ENCODE data around the gene SPINK7. TPM values are rescaled to one million over a fixed set of nuclear protein-coding genes. Genes with fewer than 3 reads are reported as not detected.

Gene SPINK7
- total RNA-seq, 2 donors from 2014 or later = not detected

GRCh38 chr5:148364343-148364742 is 52.1 kb downstream of the SPINK7 start:
- no peaks in the 10 kb centered on the region for H3K36me3 Mint-ChIP-seq (ENCODE audit: low read depth)
- H3K4me3 Mint-ChIP-seq = no peak overlapping the region
- no peak overlapping the region for H3K27ac ChIP-seq (ENCODE audit: low read depth, low read length)
- no peak overlapping the region for H3K27ac Mint-ChIP-seq
- no peak overlapping the region for H3K4me3 ChIP-seq (ENCODE audit: low read length)
- peaks cover 4% of the 10 kb centered on the region for H3K4me1 ChIP-seq (ENCODE audit: control insufficient read depth, insufficient read depth, low read length)
- H3K27me3 ChIP-seq (ENCODE audit: control insufficient read depth, insufficient read depth, low read length, poor library complexity, severe bottlenecking) = peaks cover 33% of the 10 kb centered on the region
- H3K9me3 Mint-ChIP-seq = peaks cover 8% of the 10 kb centered on the region
- DNase-seq = no peak
- TF ChIP-seq, protein P1, sequence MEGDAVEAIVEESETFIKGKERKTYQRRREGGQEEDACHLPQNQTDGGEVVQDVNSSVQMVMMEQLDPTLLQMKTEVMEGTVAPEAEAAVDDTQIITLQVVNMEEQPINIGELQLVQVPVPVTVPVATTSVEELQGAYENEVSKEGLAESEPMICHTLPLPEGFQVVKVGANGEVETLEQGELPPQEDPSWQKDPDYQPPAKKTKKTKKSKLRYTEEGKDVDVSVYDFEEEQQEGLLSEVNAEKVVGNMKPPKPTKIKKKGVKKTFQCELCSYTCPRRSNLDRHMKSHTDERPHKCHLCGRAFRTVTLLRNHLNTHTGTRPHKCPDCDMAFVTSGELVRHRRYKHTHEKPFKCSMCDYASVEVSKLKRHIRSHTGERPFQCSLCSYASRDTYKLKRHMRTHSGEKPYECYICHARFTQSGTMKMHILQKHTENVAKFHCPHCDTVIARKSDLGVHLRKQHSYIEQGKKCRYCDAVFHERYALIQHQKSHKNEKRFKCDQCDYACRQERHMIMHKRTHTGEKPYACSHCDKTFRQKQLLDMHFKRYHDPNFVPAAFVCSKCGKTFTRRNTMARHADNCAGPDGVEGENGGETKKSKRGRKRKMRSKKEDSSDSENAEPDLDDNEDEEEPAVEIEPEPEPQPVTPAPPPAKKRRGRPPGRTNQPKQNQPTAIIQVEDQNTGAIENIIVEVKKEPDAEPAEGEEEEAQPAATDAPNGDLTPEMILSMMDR (conservative IDR thresholded peaks at IDR 0.05) = no peak
- H3K36me3 ChIP-seq (ENCODE audit: control insufficient read depth, insufficient read depth, low read length) = no peaks in the 10 kb centered on the region
- H3K9me3 ChIP-seq (ENCODE audit: control insufficient read depth, low read length) = peaks cover 14% of the 10 kb centered on the region
- no peak overlapping the region for H3K9ac ChIP-seq (ENCODE audit: extremely low read depth, low read length, poor library complexity, severe bottlenecking)
- H3K27me3 Mint-ChIP-seq (ENCODE audit: insufficient read depth) = peaks cover 17% of the 10 kb centered on the region
- peaks cover 31% of the 10 kb centered on the region for H3K4me1 Mint-ChIP-seq

Other genes with a start within 250 kb of the SPINK7 start
- gene SPINK5, start 248.4 kb upstream of the SPINK7 start, total RNA-seq = 10 to 100 TPM in 1 of 2 donors, 1 to 10 TPM in 1; 2.6 to 12.4 TPM
- gene SPINK14, start 143.9 kb upstream of the SPINK7 start, total RNA-seq = not detected
- gene SPINK6, start 109.4 kb upstream of the SPINK7 start, total RNA-seq = not detected
- not detected for gene MARCOL, start 73.9 kb upstream of the SPINK7 start, total RNA-seq
- gene SPINK13, start 43.6 kb upstream of the SPINK7 start, total RNA-seq = not detected
- not detected for gene SPINK9, start 23.1 kb downstream of the SPINK7 start, total RNA-seq
- 10 to 100 TPM; 45.4 to 49.7 TPM for gene FBXO38, start 71.5 kb downstream of the SPINK7 start, total RNA-seq

All from endodermal cell (in vitro differentiated cells).